MM.1S (cell line): ENCODE results near the gene ACVR1.

ENCODE experiments used
- DNase-seq: peaks from one replicate; pipeline ENCODE4 v3.0.0-alpha.2; 2015
- H2AFZ ChIP-seq: fragments of 300-600 bp; sonication (generic); 2 replicates; pipeline ENCODE4 v1.6.0; 2016; ENCODE audit warnings: antibody characterized with exemption, low read length
- H3F3A ChIP-seq: fragments of 300-600 bp; sonication (generic); 2 replicates; pipeline ENCODE4 v1.6.1; 2016; ENCODE audit warnings: mild to moderate bottlenecking, antibody characterized with exemption, low read length, moderate library complexity, mixed read lengths; ENCODE audit not compliant: insufficient read depth
- H3K27ac ChIP-seq: fragments of 300-600 bp; sonication (generic); 2 replicates; pipeline ENCODE4 v1.5.1; 2016; ENCODE audit warnings: mild to moderate bottlenecking, low read length
- H3K27me3 ChIP-seq: fragments of 300-600 bp; sonication (generic); replicated peaks from 2 replicates; pipeline ENCODE4 v1.6.0; 2016; ENCODE audit warnings: low read length; ENCODE audit not compliant: insufficient read depth
- H3K36me3 ChIP-seq: fragments of 300-600 bp; sonication (generic); replicated peaks from 2 replicates; pipeline ENCODE4 v1.6.1; 2016; ENCODE audit warnings: mild to moderate bottlenecking, low read length, mixed read lengths; ENCODE audit not compliant: insufficient read depth
- H3K4me1 ChIP-seq: fragments of 300-600 bp; sonication (generic); 2 replicates; pipeline ENCODE4 v1.6.1; 2016; ENCODE audit warnings: low read length, mixed read lengths
- H3K4me2 ChIP-seq: fragments of 300-600 bp; sonication (generic); 2 replicates; pipeline ENCODE4 v1.6.0; 2016; ENCODE audit warnings: low read depth, low read length
- H3K4me3 ChIP-seq: fragments of 300-600 bp; sonication (generic); 2 replicates; pipeline ENCODE4 v1.5.1; 2016; ENCODE audit warnings: low read length, mixed read lengths
- H3K79me2 ChIP-seq: fragments of 300-600 bp; sonication (generic); 2 replicates; pipeline ENCODE4 v1.6.1; 2016; ENCODE audit warnings: mixed run types, low read length, mixed read lengths
- H3K9ac ChIP-seq: fragments of 300-600 bp; sonication (generic); 2 replicates; pipeline ENCODE4 v1.6.1; 2016; ENCODE audit warnings: low read length, mixed read lengths
- H3K9me2 ChIP-seq: fragments of 300-600 bp; sonication (generic); replicated peaks from 2 replicates; pipeline ENCODE4 v1.6.1; 2016; ENCODE audit warnings: mild to moderate bottlenecking, low read length, mixed read lengths; ENCODE audit not compliant: insufficient read depth
- H3K9me3 ChIP-seq: fragments of 300-600 bp; sonication (generic); replicated peaks from 2 replicates; pipeline ENCODE4 v1.6.1; 2016; ENCODE audit warnings: mild to moderate bottlenecking, low read length, mixed read lengths; ENCODE audit not compliant: insufficient read depth
- H4K20me1 ChIP-seq: fragments of 300-600 bp; sonication (generic); 2 replicates; pipeline ENCODE4 v1.6.1; 2016; ENCODE audit warnings: mild to moderate bottlenecking, low read length, moderate library complexity, mixed read lengths; ENCODE audit not compliant: insufficient read depth
- CTCF ChIP-seq: fragments of 300-600 bp; sonication (generic); IDR thresholded peaks from 2 replicates; pipeline ENCODE4 v1.5.1; 2016; ENCODE audit warnings: antibody characterized with exemption, low read length, mixed read lengths
- EZH2 ChIP-seq: fragments of 300-600 bp; sonication (generic); optimal IDR thresholded peaks from 2 replicates; pipeline ENCODE3; 2017; ENCODE audit warnings: low read depth, mild to moderate bottlenecking, antibody characterized with exemption, low read length, mixed read lengths
- EZH2phosphoT487 ChIP-seq: fragments of 300-600 bp; sonication (generic); IDR thresholded peaks from 2 replicates; pipeline ENCODE4 v1.6.1; 2018; ENCODE audit warnings: antibody characterized with exemption, low read length

The ACVR1 gene

DNA sequence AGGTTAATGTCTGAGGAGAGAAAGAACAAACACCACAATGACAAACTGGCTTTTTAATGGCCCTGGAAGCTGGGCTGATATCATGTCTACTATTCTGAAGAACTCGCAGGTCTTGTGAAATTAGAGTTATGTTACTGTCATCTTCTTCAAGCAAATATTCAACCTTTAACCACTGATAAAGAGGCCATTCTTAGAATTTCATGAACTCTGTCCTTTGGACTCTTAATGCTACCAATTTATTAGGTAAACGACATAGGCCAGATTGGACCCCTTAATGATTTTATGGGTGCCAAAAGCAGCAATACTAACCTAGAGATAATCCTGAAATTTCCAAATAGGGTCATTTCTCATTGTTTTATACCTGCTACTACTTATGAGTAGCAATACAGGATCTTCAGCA, 138.5 kb downstream of the ACVR1 start:
- H3K9me2 ChIP-seq, result no peaks in the 10 kb centered on the region
- H3K79me2 ChIP-seq, result no peaks in the 10 kb centered on the region
- H3K36me3 ChIP-seq, result 0 out of 2 replicates have a peak, but pooled peaks cover 5% of the 10 kb centered on the region
- H3K4me3 ChIP-seq, result no peak overlapping the region
- no peaks in the 10 kb centered on the region for H3K27me3 ChIP-seq
- H3K9ac ChIP-seq, result no peak overlapping the region
- no peak overlapping the region for H2AFZ ChIP-seq
- H3K4me1 ChIP-seq, result peaks cover 8% of the 10 kb centered on the region
- no peaks in the 10 kb centered on the region for H4K20me1 ChIP-seq
- no peak overlapping the region for H3K4me2 ChIP-seq
- no peaks in the 10 kb centered on the region for H3F3A ChIP-seq
- no peak for DNase-seq
- no peak overlapping the region for H3K27ac ChIP-seq
- no peak for TF ChIP-seq CTCF
- no peak for TF ChIP-seq EZH2
- no peak for TF ChIP-seq EZH2phosphoT487
- H3K9me3 ChIP-seq, result no peaks in the 10 kb centered on the region

GRCh38 chr2:157735532-157735931, 140.6 kb downstream of the ACVR1 start:
- TF ChIP-seq EZH2phosphoT487 (no peak), EZH2 (no peak), CTCF (no peak)
- Histone ChIP-seq H3K4me1 (peaks cover 8% of the 10 kb centered on the region), H3K9me3 (no peaks in the 10 kb centered on the region), H3K79me2 (no peaks in the 10 kb centered on the region), H3K9me2 (no peaks in the 10 kb centered on the region), H2AFZ (no peak overlapping the region), H3K4me3 (no peak overlapping the region), H3K36me3 (0 out of 2 replicates have a peak, but pooled peaks cover 5% of the 10 kb centered on the region), H4K20me1 (no peaks in the 10 kb centered on the region), H3K9ac (no peak overlapping the region), H3F3A (no peaks in the 10 kb centered on the region), H3K27me3 (no peaks in the 10 kb centered on the region), H3K4me2 (no peak overlapping the region), H3K27ac (no peak overlapping the region)
- DNase-seq, result peak; percentile 39

GRCh38 chr2:157733263-157733662, 142.9 kb downstream of the ACVR1 start:
- Histone ChIP-seq H3K4me2 (no peak overlapping the region), H3K27me3 (no peaks in the 10 kb centered on the region), H4K20me1 (no peaks in the 10 kb centered on the region), H2AFZ (no peak overlapping the region), H3K4me1 (no peaks in the 10 kb centered on the region), H3K9me2 (no peaks in the 10 kb centered on the region), H3K27ac (no peak overlapping the region), H3K79me2 (no peaks in the 10 kb centered on the region), H3K4me3 (no peak overlapping the region), H3K9ac (no peak overlapping the region), H3F3A (no peaks in the 10 kb centered on the region), H3K9me3 (no peaks in the 10 kb centered on the region), H3K36me3 (0 out of 2 replicates have a peak, but pooled peaks cover 5% of the 10 kb centered on the region)
- no peak for TF ChIP-seq EZH2
- TF ChIP-seq EZH2phosphoT487, result no peak
- no peak for TF ChIP-seq CTCF
- no peak for DNase-seq
